Ectodermal cell (in vitro differentiated cells): ENCODE measurements around the gene TRIM16.
"Not testable (repeated sequence)": the region's sequence is repeated elsewhere in the genome, so short reads cannot be mapped to it uniquely, and the experiment has no call there.

Experiments used
- H3K27ac ChIP-seq: 2 replicates; pipeline ENCODE4 v1.7.0; 2013; ENCODE audit warnings: mild to moderate bottlenecking, low read depth, low read length; ENCODE audit not compliant: insufficient read depth, poor library complexity, severe bottlenecking
- H3K27me3 ChIP-seq: 2 replicates; pipeline ENCODE4 v1.7.0; 2013; ENCODE audit warnings: mild to moderate bottlenecking, low read length; ENCODE audit not compliant: insufficient read depth, control insufficient read depth, poor library complexity, severe bottlenecking
- H3K36me3 ChIP-seq: one replicate; pipeline ENCODE4 v1.7.0; 2013; ENCODE audit warnings: low read length; ENCODE audit not compliant: control insufficient read depth, insufficient read depth
- H3K4me1 ChIP-seq: one replicate; pipeline ENCODE4 v1.7.0; 2013; ENCODE audit warnings: low read length; ENCODE audit not compliant: control insufficient read depth, insufficient read depth
- H3K4me3 ChIP-seq: 2 replicates; pipeline ENCODE4 v1.7.0; 2013; ENCODE audit warnings: low read depth, low read length, control low read depth; ENCODE audit not compliant: insufficient read depth
- H3K9me3 ChIP-seq: 2 replicates; pipeline ENCODE4 v1.7.0; 2013; ENCODE audit warnings: mild to moderate bottlenecking, low read length, moderate library complexity; ENCODE audit not compliant: control insufficient read depth
- WGBS, 2 experiments: methylation state at CpG; one replicate each; pipeline ENCODE4 v1.1.7; 2013; ENCODE audit warnings: missing lambda C conversion rate in 2 of 2; 5-methylcytosine and 5-hydroxymethylcytosine counted together

The TRIM16 gene

GRCh38 chr17:15659236-15659635, 24.9 kb downstream of the TRIM16 start:
- WGBS, 2 experiments: 94 to 97% methylated on average over 6 of the region's 6 CpGs
- peaks cover 7% of the 10 kb centered on the region for H3K36me3 ChIP-seq
- no peaks in the 10 kb centered on the region for H3K9me3 ChIP-seq

GRCh38 chr17:15658296-15658695, 25.8 kb downstream of the TRIM16 start:
- Histone ChIP-seq H3K4me3 (no peak overlapping the region), H3K4me1 (peaks cover 14% of the 10 kb centered on the region), H3K27me3 (no peaks in the 10 kb centered on the region), H3K9me3 (no peaks in the 10 kb centered on the region), H3K36me3 (peaks cover 7% of the 10 kb centered on the region), H3K27ac (no peak overlapping the region)
- 95 to 100% methylated on average over 3 of the region's 3 CpGs for WGBS, 2 experiments

More at GRCh38 chr17:15659236-15659635, 24.9 kb downstream of the TRIM16 start:
- H3K27me3 ChIP-seq: no peaks in the 10 kb centered on the region
- no peak overlapping the region for H3K27ac ChIP-seq
- no peak overlapping the region for H3K4me3 ChIP-seq
- peaks cover 9% of the 10 kb centered on the region for H3K4me1 ChIP-seq

GRCh38 chr17:15657868-15658267, 26.2 kb downstream of the TRIM16 start:
- Histone ChIP-seq H3K4me1 (peaks cover 14% of the 10 kb centered on the region), H3K4me3 (no peak overlapping the region), H3K9me3 (no peaks in the 10 kb centered on the region), H3K27ac (no peak overlapping the region), H3K27me3 (no peaks in the 10 kb centered on the region), H3K36me3 (peaks cover 7% of the 10 kb centered on the region)

GRCh38 chr17:15654886-15655561, 29.1 kb downstream of the TRIM16 start:
- H3K4me1 ChIP-seq: peaks cover 26% of the 10 kb centered on the region
- H3K9me3 ChIP-seq: no peaks in the 10 kb centered on the region
- peaks cover 7% of the 10 kb centered on the region for H3K36me3 ChIP-seq
- WGBS, 2 experiments: 75 to 81% methylated on average over 3 of the region's 3 CpGs
- H3K27ac ChIP-seq: no peak overlapping the region
- H3K4me3 ChIP-seq: no peak overlapping the region
- no peaks in the 10 kb centered on the region for H3K27me3 ChIP-seq

GRCh38 chr17:15654401-15654800, 29.7 kb downstream of the TRIM16 start:
- H3K27me3 ChIP-seq, H3K9me3 ChIP-seq, H3K36me3 ChIP-seq, H3K4me3 ChIP-seq, H3K27ac ChIP-seq: not testable (repeated sequence)
- 85 to 92% methylated on average over 2 to 3 of the region's 3 CpGs for WGBS, 2 experiments
- peaks cover 26% of the 10 kb centered on the region for H3K4me1 ChIP-seq

- WGBS, 2 experiments: 93 to 94% methylated on average over 6 of the region's 6 CpGs
- H3K36me3 ChIP-seq: peaks cover 7% of the 10 kb centered on the region
- H3K4me3 ChIP-seq: no peak overlapping the region
- no peaks in the 10 kb centered on the region for H3K9me3 ChIP-seq
- no peak overlapping the region for H3K27ac ChIP-seq
- peaks cover 29% of the 10 kb centered on the region for H3K4me1 ChIP-seq
- H3K27me3 ChIP-seq: no peaks in the 10 kb centered on the region
Measured at GRCh38 chr17:15652960-15653359, 31.2 kb downstream of the TRIM16 start.

- H3K27me3 ChIP-seq: no peaks in the 10 kb centered on the region
- no peak overlapping the region for H3K27ac ChIP-seq
- no peaks in the 10 kb centered on the region for H3K9me3 ChIP-seq
- no peak overlapping the region for H3K4me3 ChIP-seq
- peaks cover 29% of the 10 kb centered on the region for H3K4me1 ChIP-seq
- 23 to 30% methylated on average over 8 of the region's 8 CpGs for WGBS, 2 experiments
- peaks cover 3% of the 10 kb centered on the region for H3K36me3 ChIP-seq
Measured at GRCh38 chr17:15651583-15652110, 32.5 kb downstream of the TRIM16 start.

GRCh38 chr17:15650741-15651582, 33.1 kb downstream of the TRIM16 start:
- Histone ChIP-seq H3K27ac (no peak overlapping the region), H3K4me3 (no peak overlapping the region)
- 90 to 91% methylated on average over 14 of the region's 14 CpGs for WGBS, 2 experiments

GRCh38 chr17:15649861-15650421, 34.2 kb downstream of the TRIM16 start:
- Histone ChIP-seq H3K27ac (no peak overlapping the region), H3K36me3 (no peaks in the 10 kb centered on the region), H3K9me3 (no peaks in the 10 kb centered on the region), H3K4me1 (peaks cover 36% of the 10 kb centered on the region), H3K4me3 (no peak overlapping the region), H3K27me3 (no peaks in the 10 kb centered on the region)
- WGBS, 2 experiments: 94 to 95% methylated on average over 6 of the region's 6 CpGs

More at GRCh38 chr17:15650741-15651582, 33.1 kb downstream of the TRIM16 start:
- H3K27me3 ChIP-seq: no peaks in the 10 kb centered on the region
- H3K9me3 ChIP-seq: no peaks in the 10 kb centered on the region
- peaks cover 31% of the 10 kb centered on the region for H3K4me1 ChIP-seq
- peaks cover 3% of the 10 kb centered on the region for H3K36me3 ChIP-seq

- Histone ChIP-seq H3K27me3 (no peaks in the 10 kb centered on the region), H3K27ac (no peak overlapping the region), H3K4me3 (no peak overlapping the region), H3K9me3 (no peaks in the 10 kb centered on the region), H3K4me1 (peaks cover 27% of the 10 kb centered on the region), H3K36me3 (no peaks in the 10 kb centered on the region)
- WGBS, 2 experiments: 85 to 87% methylated on average over 5 of the region's 5 CpGs
Measured at GRCh38 chr17:15648386-15648785, 35.7 kb downstream of the TRIM16 start.
